GM19395 (cell line): Measurements from ENCODE around the gene SMG6.
"Not testable (repeated sequence)": the region's sequence is repeated elsewhere in the genome, so short reads cannot be mapped to it uniquely, and the experiment has no call there.

Source experiments
- ATAC-seq: cut with Tn5 transposase; IDR thresholded peaks from one replicate; pipeline ENCODE4 v1.9.1; 2021; ENCODE audit warnings: mild to moderate bottlenecking, moderate library complexity; ENCODE audit not compliant: unreplicated experiment

Gene SMG6

GRCh38 chr17:2210726-2211125 is 92.9 kb downstream of the SMG6 start:
- ATAC-seq: no peak

GRCh38 chr17:2207815-2208515 is 95.6 kb downstream of the SMG6 start:
- no peak for ATAC-seq

DNA sequence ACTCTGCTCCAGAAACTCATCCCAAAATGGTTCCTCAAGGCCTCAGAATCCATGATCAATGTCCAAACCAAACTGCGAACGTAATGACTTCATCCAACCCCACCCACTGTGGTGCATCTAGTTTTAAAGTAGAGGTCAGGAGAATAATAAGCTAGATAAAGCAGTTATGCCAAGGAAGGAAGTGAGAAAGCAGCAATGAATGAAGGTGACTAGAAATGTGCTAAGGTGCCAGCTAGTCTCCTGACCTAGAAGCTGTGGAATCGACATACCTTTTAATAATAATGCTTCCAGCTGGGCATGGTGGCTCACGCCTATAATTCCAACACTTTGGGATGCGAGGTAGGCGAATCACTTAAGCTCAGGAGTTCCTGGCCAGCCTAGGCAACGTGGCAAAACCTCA is 99.2 kb downstream of the SMG6 start:
- no peak for ATAC-seq

- no peak for ATAC-seq
These were observed 99.8 kb downstream of the SMG6 start for GRCh38 chr17:2203818-2204217.

DNA sequence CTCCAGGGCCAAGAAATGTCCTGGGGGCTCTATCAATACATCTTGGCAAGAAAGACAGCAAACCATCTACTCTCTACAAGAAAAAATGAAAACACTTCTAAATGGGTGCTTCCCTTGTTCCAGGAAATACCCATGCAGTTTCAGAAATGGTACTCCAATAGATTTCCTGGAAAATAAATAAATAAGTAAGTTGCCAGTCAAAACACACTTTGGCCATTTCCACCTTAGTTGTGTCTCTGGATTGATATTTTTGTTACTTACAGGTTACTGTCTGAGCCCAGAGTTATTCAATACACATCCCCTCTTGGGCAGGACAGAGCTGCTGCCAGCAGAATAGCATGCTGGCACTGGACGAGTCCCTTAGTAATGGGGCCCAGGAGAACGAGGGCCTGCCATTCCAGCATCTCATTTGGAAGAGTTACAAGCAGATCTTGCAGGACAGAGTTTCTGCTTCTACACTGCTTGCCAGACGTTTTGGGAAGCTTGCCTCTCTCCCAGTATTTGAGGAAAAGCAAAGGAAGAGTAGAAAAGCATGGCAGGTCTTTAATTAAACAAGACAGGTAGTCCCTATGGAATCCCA is 100.5 kb downstream of the SMG6 start:
- ATAC-seq: no peak

DNA sequence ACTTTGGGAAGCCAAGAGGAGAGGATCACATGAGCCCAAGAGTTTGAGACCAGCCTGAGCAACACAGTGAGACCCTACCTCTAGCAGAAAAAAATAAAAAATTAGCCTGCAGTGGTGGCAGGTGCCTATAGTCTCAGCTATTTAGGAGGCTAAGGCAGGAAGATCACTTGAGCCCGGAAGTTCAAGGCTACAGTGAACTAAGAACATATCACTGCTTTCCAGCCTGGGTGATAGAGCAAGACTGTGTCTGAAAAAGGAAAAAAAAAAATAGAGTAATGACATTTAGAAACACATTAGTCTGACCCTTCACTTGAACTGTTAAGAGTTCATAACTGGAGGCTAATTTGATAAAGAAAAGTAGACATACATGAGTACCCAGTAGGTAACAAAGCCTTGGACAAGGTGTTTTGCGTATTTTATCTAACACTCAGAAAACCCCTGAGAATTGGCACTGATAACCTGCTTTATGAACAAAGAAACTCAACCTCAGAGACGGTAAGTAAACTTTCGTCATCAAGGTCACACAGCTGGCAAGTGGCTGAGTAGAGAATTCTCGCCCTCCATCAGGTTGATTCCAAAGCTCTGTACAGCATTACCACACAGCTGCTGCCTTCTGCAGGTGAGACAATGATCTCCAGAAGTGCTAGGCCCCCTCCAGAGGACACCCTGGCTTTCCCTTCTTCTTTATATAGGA is 101.1 kb downstream of the SMG6 start:
- no peak for ATAC-seq

GRCh38 chr17:2199386-2199785 is 104.2 kb downstream of the SMG6 start:
- not testable (repeated sequence) for ATAC-seq

- ATAC-seq: no peak
These were observed 104.7 kb downstream of the SMG6 start for GRCh38 chr17:2198927-2199326.

- ATAC-seq: no peak
These were observed 106.3 kb downstream of the SMG6 start for GRCh38 chr17:2197271-2197670.

DNA sequence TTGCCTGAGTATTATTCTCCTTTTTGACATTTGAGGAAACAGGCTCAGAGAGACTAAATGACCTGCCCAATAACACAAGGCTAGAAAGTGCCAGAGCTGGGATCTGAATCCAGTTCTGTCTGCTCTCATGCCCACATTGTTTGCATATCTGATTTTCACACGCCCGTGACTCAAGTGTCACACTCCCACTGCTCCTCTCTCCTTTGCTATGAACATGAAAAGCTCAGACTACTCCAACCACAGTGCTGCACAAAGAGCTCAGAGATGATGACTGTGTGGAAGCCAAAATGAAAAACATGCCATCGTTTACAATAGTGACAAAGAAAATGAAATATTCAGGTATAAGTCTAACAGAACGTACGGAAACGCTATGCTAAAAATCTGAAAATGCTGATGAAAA is 107.9 kb downstream of the SMG6 start:
- no peak for ATAC-seq

- ATAC-seq: no peak
These were observed 108.7 kb downstream of the SMG6 start for GRCh38 chr17:2194889-2195335.

GRCh38 chr17:2192367-2193057 is 111.1 kb downstream of the SMG6 start:
- no peak for ATAC-seq

DNA sequence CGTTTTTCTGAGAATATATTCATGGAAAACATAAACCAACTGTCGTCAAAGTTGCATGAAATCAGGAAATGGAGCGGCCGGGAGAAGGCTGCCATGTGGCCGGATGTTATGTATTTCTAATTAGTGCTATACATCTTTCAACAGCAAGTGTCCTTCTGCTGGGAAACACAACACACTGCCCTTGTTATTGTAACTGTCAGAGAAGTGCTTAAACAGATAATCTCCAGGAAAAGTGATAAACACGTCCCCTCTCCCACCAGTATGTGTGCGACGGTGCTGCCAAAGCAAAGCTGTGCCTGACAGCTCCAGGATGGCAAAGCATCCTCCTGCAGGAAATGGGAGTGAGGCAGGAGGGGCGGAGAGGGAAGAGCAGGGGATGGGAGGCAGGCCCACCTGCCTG is 111.8 kb downstream of the SMG6 start:
- ATAC-seq: no peak

- no peak for ATAC-seq
These were observed 112.4 kb downstream of the SMG6 start for GRCh38 chr17:2191227-2191626.

DNA sequence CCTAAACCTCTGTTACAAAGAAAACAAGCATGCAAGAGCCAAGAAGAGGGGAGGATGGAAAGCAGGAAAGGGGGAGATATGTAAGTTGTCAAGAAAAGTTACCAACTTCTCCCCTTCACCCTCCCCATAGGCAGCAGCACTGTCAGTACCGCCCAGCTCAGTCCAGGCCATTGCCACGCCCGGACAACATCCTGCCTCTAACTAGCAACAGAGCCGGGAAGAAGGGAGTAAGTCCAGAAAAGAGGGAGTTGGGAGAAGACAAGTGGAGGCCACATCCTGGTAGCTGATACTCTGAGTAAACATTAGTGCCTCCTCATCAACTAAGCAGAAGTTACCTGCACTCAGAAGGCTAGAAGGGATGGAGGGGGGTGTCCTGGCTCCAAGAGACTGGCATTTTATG is 113.6 kb downstream of the SMG6 start:
- no peak for ATAC-seq

GRCh38 chr17:2188971-2189630 is 114.5 kb downstream of the SMG6 start:
- no peak for ATAC-seq

DNA sequence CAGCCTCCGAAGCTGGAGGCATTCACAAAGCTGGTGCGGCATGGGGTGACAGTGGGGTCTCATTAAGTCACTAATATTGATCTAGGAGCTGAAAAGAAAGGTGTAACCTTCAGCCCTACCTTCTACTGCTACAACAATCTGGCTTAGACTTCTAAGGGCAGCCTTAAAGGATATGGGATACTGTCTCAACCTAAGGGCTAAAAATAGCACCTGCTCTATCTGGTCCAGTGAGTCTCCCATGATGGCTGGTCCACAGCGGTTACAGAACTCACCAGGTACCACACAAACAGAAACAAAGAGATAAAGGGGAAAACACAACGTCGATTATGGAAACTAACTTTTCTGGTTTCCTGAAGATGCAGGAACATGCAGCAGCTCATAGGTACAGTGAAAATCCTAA is 115.8 kb downstream of the SMG6 start:
- no peak for ATAC-seq

- no peak for ATAC-seq
These were observed 116.6 kb downstream of the SMG6 start for GRCh38 chr17:2186937-2187336.

DNA sequence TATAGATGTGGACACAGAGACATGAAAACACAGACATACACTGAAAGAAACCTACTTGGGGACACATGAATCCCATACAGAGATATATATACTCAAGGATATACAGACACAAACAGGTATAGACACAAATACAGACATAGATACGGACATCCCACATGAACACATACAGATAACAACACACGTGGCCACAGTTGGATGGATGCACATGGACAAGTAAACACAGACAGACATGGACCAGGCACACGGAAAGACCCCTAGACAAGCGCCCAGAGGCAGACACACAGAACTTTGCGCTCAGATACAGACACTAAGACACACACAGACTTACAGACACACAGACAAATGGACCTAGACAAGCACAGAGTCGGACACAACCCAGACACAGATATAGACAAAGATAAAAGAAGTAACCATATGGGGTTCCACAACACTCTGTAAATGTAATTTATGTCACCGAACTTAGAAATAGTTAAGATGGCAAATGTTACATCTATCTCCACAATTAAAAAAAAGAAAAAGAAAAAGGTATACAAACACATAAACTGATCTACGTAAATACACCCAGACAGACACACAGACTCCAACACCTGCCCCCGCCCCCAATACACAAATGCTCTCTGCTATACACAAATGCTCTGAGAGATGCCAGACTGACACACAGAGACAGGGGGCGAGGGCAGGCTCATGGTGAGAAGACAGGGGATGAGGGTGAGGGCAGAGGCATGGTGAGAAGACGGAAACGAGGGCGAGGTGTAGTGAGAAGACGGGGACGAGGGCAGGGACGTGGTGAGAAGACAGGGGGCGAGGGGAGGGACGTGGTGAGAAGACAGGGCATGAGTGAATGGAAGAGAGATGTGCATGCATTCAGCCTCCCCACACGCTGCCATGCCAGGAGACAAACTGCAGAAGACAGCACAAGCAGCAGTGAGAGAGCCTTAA is 118.3 kb downstream of the SMG6 start:
- no peak for ATAC-seq

DNA sequence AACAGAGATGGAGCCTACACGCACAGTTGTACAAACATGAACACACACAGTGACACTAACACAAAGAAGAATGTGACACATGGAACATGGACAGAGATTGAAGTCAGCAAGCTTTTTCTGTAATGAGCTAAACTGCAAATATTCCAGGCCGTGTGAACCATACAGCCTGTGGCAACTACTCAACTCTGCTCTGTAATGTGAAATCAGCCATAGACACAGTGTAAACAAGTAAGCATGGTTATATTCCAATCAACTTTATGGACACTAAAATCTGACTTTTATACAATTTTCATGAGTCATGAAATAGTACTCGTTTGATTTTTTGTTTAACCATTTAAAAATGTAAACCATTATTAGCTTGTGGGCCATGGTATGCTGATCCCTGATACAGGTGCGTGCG is 120.2 kb downstream of the SMG6 start:
- ATAC-seq: no peak
